ENCODE results near the gene DOCK2. TPM values are rescaled to one million over a fixed set of nuclear protein-coding genes. Genes with fewer than 3 reads are reported as not detected.
A peak's percentile ranks its signal among the peaks of the same experiment; 100 is the strongest.

The DOCK2 gene
- polyA plus RNA-seq, 1 of the 3 experiments (the other 2 are of a cell fraction) = 3.8 TPM

DNA sequence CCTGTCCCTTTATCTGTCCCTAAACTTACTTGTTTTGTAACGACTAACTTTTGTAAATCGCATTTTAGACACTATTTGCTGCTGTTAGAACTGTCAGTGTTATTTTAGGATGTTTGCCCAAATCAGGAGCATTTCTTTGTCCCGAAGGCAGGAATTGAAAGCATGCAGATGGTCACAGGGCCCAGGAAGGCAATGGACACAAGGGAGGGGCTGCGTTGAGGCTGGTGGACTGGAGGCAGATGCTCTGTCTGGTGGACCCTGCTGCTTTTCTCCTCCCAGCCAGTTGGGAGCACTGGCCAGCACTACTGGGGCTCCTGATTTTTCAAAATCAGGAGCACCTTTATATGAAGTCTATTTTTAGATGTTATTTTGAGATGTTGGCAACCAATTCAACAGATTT lies 31.7 kb downstream of the DOCK2 start:
- peak; percentile 75 for DNase-seq
- H3K27ac ChIP-seq (ENCODE audit: low read depth in 2 of 2, low read length in 1 of 2) = peak overlapping the region; percentile 31 to 81; a peak in 3 of 4 replicates
- POLR2A ChIA-PET = no interaction called here

GRCh38 chr5:169670769-169671525 lies 33.9 kb downstream of the DOCK2 start:
- POLR2A ChIA-PET = no interaction called here
- H3K4me1 ChIP-seq (ENCODE audit: control insufficient read depth in 1 of 2, insufficient read depth in 2 of 2, low read depth in 1 of 2, low read length in 1 of 2) = peaks cover 11 to 13% of the 10 kb centered on the region in 2 experiments; a peak in 3 of 4 replicates
- 93% methylated on average over 6 of the region's 6 CpGs for WGBS (ENCODE audit: low lambda C conversion rate)

More for the DNA sequence above, 31.7 kb downstream of the DOCK2 start:
- no peaks in the 10 kb centered on the region for H3K9me2 ChIP-seq
- peaks cover 14% of the 10 kb centered on the region for H3F3A ChIP-seq (replicated peaks; ENCODE audit: insufficient read depth)
- H2AFZ ChIP-seq (ENCODE audit: low read depth) = peak overlapping the region; percentile 83; the same call in 1 of the 2 replicates
- TF ChIP-seq RAD21 (IDR thresholded peaks at IDR 0.05; ENCODE audit: low read length) (peak; percentile 25; the same call in 1 of the 2 replicates), MAX (IDR thresholded peaks at IDR 0.05; ENCODE audit: low read depth) (no peak), RCOR1 (IDR thresholded peaks at IDR 0.05; ENCODE audit: low read length) (peak; percentile 54; the same call in 1 of the 2 replicates), MXI1 (IDR thresholded peaks at IDR 0.05; ENCODE audit: low read depth, low read length) (0 out of 2 replicates have a peak, but pooled peaks have one; percentile 14), NFIC (IDR thresholded peaks at IDR 0.05; ENCODE audit: borderline replicate concordance) (peak; percentile 4; the same call in 1 of the 2 replicates)
- TF ChIP-seq, protein P1, sequence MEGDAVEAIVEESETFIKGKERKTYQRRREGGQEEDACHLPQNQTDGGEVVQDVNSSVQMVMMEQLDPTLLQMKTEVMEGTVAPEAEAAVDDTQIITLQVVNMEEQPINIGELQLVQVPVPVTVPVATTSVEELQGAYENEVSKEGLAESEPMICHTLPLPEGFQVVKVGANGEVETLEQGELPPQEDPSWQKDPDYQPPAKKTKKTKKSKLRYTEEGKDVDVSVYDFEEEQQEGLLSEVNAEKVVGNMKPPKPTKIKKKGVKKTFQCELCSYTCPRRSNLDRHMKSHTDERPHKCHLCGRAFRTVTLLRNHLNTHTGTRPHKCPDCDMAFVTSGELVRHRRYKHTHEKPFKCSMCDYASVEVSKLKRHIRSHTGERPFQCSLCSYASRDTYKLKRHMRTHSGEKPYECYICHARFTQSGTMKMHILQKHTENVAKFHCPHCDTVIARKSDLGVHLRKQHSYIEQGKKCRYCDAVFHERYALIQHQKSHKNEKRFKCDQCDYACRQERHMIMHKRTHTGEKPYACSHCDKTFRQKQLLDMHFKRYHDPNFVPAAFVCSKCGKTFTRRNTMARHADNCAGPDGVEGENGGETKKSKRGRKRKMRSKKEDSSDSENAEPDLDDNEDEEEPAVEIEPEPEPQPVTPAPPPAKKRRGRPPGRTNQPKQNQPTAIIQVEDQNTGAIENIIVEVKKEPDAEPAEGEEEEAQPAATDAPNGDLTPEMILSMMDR (IDR thresholded peaks at IDR 0.05) = peak; percentile 20; the same call in 1 of the 2 replicates
- H3K4me1 ChIP-seq (ENCODE audit: control insufficient read depth in 1 of 2, insufficient read depth in 2 of 2, low read depth in 1 of 2, low read length in 1 of 2) = peaks cover 11 to 13% of the 10 kb centered on the region in 2 experiments; a peak in 3 of 4 replicates
- H3K36me3 ChIP-seq (replicated peaks in 1 of 2; ENCODE audit: control insufficient read depth in 1 of 2, insufficient read depth in 2 of 2, low read length in 1 of 2) = no peaks in the 10 kb centered on the region
- CTCF ChIA-PET = interaction anchor here (0.9 to 3.6 kb wide), 6 partner anchors 10 to 325 kb away, joined by 3 to 15 read pairs (median 5); partner anchors contain the start of gene INSYN2B
- H3K9ac ChIP-seq = no peak overlapping the region
- 11% methylated on average over 4 of the region's 4 CpGs for WGBS (ENCODE audit: low lambda C conversion rate)
- H4K20me1 ChIP-seq (ENCODE audit: insufficient read depth) = no peaks in the 10 kb centered on the region
- H3K4me3 ChIP-seq (ENCODE audit: low read depth in 2 of 2, low read length in 1 of 2) = 0 out of 4 replicates have a peak overlapping the region, but pooled peaks of 1 of the 2 experiments have one; percentile 22
- no peaks in the 10 kb centered on the region for H3K79me2 ChIP-seq (ENCODE audit: insufficient read depth)
- H3K9me3 ChIP-seq = no peaks in the 10 kb centered on the region
- peak overlapping the region; percentile 66 for H3K4me2 ChIP-seq
- no peaks in the 10 kb centered on the region for H3K27me3 ChIP-seq (ENCODE audit: insufficient read depth)

More at GRCh38 chr5:169670769-169671525, 33.9 kb downstream of the DOCK2 start:
- Histone ChIP-seq H3K27ac (ENCODE audit: low read depth in 2 of 2, low read length in 1 of 2) (no peak overlapping the region), H3K9me3 (no peaks in the 10 kb centered on the region), H3K4me3 (ENCODE audit: low read depth in 2 of 2, low read length in 1 of 2) (no peak overlapping the region), H3K36me3 (replicated peaks in 1 of 2; ENCODE audit: control insufficient read depth in 1 of 2, insufficient read depth in 2 of 2, low read length in 1 of 2) (no peaks in the 10 kb centered on the region), H3K79me2 (ENCODE audit: insufficient read depth) (no peaks in the 10 kb centered on the region), H3K4me2 (no peak overlapping the region), H3K27me3 (ENCODE audit: insufficient read depth) (no peaks in the 10 kb centered on the region), H3K9ac (no peak overlapping the region), H3F3A (replicated peaks; ENCODE audit: insufficient read depth) (peaks cover 14% of the 10 kb centered on the region), H3K9me2 (no peaks in the 10 kb centered on the region), H2AFZ (ENCODE audit: low read depth) (no peak overlapping the region), H4K20me1 (ENCODE audit: insufficient read depth) (no peaks in the 10 kb centered on the region)
- no peak for DNase-seq
- CTCF ChIA-PET = interaction anchor here (1.3 to 3.6 kb wide), 5 partner anchors 11 to 310 kb away, joined by 3 to 15 read pairs (median 4); partner anchors contain the start of gene INSYN2B
- TF ChIP-seq EZH2phosphoT487 (IDR thresholded peaks at IDR 0.05; ENCODE audit: borderline replicate concordance, low read depth) (no peak), POLR2AphosphoS5 (IDR thresholded peaks at IDR 0.05; ENCODE audit: low read depth, low read length) (no peak), FOSL2 (IDR thresholded peaks at IDR 0.05; ENCODE audit: borderline replicate concordance, low read depth) (no peak)

Measured in SK-N-SH (cell line).